ENCODE results near the gene THRB. TPM values are rescaled to one million over a fixed set of nuclear protein-coding genes. Genes with fewer than 3 reads are reported as not detected.

The THRB gene
- total RNA-seq, 1 experiment from 2014 or later = 5.8 TPM

DNA sequence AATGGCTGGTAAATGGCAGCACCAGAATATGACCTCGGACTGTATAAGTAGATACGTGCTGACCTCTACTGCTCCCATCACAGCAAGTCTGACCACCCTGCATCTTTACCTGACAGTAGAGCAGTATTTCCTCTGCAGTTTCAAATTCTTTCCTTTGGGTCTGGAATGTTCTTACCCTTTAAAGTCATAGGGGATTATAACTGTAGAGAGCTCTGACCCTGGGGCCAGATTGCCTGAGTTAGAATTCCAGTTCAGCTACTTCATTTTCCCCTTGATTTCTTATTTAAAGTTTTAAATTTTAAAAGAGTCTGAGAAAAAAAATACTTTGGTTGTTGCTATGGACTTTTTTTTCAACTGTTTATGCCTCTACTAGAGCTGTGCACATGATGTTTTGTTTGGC is 311.9 kb downstream of the THRB start:
- no peak for TF ChIP-seq ELF4 (CRISPR knock-in tag; IDR thresholded peaks at IDR 0.05; ENCODE audit: low read depth)
- H3K4me1 Mint-ChIP-seq = peaks cover 2% of the 10 kb centered on the region; the same call in 1 of the 2 replicates
- CTCF ChIA-PET = interaction anchor here (1.5 kb wide), 1 partner anchor 15 kb away, joined by 4 read pairs; no protein-coding TSS in a partner anchor
- no peaks in the 10 kb centered on the region for H3K9me3 Mint-ChIP-seq
- POLR2A ChIA-PET = no interaction called here
- ATAC-seq = no peak
- DNase-seq (ENCODE audit: low spot score) = no peak
- no peaks in the 10 kb centered on the region for H3K36me3 Mint-ChIP-seq
- H3K27ac Mint-ChIP-seq = no peak overlapping the region
- no peak overlapping the region for H3K4me3 Mint-ChIP-seq
- peaks cover 2% of the 10 kb centered on the region; the same call in 1 of the 2 replicates for H3K27me3 Mint-ChIP-seq (ENCODE audit: low read depth)

DNA sequence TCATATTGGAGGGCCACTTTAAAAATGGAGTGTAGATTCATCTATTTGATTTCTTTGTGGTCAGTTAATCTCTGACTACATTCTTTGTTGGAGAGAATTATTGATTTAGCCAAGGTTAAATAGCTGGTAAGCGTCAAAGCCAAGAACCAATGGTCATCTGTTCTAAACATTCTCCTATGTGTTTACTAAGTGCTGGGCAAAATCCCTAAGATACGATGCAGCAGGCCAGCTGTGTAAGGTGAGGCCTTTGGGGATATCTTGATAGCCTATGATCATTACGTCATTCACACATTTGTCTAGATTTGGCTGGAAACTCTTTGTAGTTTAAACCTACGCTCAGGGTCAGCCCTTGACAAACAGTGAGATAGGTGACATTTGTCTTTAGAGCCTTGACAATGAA is 313.4 kb downstream of the THRB start:
- ChIA-PET POLR2A (no interaction called here), CTCF (no interaction called here)
- DNase-seq (ENCODE audit: low spot score) = no peak
- no peak for ATAC-seq
- no peaks in the 10 kb centered on the region for H3K36me3 Mint-ChIP-seq
- H3K4me3 Mint-ChIP-seq = no peak overlapping the region
- no peaks in the 10 kb centered on the region for H3K9me3 Mint-ChIP-seq
- TF ChIP-seq, protein P1, sequence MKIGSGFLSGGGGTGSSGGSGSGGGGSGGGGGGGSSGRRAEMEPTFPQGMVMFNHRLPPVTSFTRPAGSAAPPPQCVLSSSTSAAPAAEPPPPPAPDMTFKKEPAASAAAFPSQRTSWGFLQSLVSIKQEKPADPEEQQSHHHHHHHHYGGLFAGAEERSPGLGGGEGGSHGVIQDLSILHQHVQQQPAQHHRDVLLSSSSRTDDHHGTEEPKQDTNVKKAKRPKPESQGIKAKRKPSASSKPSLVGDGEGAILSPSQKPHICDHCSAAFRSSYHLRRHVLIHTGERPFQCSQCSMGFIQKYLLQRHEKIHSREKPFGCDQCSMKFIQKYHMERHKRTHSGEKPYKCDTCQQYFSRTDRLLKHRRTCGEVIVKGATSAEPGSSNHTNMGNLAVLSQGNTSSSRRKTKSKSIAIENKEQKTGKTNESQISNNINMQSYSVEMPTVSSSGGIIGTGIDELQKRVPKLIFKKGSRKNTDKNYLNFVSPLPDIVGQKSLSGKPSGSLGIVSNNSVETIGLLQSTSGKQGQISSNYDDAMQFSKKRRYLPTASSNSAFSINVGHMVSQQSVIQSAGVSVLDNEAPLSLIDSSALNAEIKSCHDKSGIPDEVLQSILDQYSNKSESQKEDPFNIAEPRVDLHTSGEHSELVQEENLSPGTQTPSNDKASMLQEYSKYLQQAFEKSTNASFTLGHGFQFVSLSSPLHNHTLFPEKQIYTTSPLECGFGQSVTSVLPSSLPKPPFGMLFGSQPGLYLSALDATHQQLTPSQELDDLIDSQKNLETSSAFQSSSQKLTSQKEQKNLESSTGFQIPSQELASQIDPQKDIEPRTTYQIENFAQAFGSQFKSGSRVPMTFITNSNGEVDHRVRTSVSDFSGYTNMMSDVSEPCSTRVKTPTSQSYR (CRISPR knock-in tag; IDR thresholded peaks at IDR 0.05) = no peak
- TF ChIP-seq ZNF396 (CRISPR knock-in tag; IDR thresholded peaks at IDR 0.05; ENCODE audit: borderline replicate concordance) (no peak), PRRX2 (CRISPR knock-in tag; IDR thresholded peaks at IDR 0.05) (no peak), KAT7 (CRISPR knock-in tag; IDR thresholded peaks at IDR 0.05; ENCODE audit: borderline replicate concordance) (no peak), SOX15 (CRISPR knock-in tag; IDR thresholded peaks at IDR 0.05) (no peak), TP53 (CRISPR knock-in tag; IDR thresholded peaks at IDR 0.05) (no peak), JAZF1 (CRISPR knock-in tag; IDR thresholded peaks at IDR 0.05) (no peak), ZNF138 (CRISPR knock-in tag; conservative IDR thresholded peaks at IDR 0.05) (no peak), NR2C2 (CRISPR knock-in tag; IDR thresholded peaks at IDR 0.05) (no peak), ZNF263 (CRISPR knock-in tag; IDR thresholded peaks at IDR 0.05; ENCODE audit: low read depth) (no peak)
- TF ChIP-seq, protein P2, sequence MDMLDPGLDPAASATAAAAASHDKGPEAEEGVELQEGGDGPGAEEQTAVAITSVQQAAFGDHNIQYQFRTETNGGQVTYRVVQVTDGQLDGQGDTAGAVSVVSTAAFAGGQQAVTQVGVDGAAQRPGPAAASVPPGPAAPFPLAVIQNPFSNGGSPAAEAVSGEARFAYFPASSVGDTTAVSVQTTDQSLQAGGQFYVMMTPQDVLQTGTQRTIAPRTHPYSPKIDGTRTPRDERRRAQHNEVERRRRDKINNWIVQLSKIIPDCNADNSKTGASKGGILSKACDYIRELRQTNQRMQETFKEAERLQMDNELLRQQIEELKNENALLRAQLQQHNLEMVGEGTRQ (CRISPR knock-in tag; IDR thresholded peaks at IDR 0.05) = no peak
- TF ChIP-seq, protein P3, sequence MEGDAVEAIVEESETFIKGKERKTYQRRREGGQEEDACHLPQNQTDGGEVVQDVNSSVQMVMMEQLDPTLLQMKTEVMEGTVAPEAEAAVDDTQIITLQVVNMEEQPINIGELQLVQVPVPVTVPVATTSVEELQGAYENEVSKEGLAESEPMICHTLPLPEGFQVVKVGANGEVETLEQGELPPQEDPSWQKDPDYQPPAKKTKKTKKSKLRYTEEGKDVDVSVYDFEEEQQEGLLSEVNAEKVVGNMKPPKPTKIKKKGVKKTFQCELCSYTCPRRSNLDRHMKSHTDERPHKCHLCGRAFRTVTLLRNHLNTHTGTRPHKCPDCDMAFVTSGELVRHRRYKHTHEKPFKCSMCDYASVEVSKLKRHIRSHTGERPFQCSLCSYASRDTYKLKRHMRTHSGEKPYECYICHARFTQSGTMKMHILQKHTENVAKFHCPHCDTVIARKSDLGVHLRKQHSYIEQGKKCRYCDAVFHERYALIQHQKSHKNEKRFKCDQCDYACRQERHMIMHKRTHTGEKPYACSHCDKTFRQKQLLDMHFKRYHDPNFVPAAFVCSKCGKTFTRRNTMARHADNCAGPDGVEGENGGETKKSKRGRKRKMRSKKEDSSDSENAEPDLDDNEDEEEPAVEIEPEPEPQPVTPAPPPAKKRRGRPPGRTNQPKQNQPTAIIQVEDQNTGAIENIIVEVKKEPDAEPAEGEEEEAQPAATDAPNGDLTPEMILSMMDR (IDR thresholded peaks at IDR 0.05) = no peak
- TF ChIP-seq, protein P4, sequence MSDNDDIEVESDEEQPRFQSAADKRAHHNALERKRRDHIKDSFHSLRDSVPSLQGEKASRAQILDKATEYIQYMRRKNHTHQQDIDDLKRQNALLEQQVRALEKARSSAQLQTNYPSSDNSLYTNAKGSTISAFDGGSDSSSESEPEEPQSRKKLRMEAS (CRISPR knock-in tag; IDR thresholded peaks at IDR 0.05) = no peak
- TF ChIP-seq, protein P5, sequence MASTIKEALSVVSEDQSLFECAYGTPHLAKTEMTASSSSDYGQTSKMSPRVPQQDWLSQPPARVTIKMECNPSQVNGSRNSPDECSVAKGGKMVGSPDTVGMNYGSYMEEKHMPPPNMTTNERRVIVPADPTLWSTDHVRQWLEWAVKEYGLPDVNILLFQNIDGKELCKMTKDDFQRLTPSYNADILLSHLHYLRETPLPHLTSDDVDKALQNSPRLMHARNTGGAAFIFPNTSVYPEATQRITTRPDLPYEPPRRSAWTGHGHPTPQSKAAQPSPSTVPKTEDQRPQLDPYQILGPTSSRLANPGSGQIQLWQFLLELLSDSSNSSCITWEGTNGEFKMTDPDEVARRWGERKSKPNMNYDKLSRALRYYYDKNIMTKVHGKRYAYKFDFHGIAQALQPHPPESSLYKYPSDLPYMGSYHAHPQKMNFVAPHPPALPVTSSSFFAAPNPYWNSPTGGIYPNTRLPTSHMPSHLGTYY (CRISPR knock-in tag; IDR thresholded peaks at IDR 0.05) = no peak
- TF ChIP-seq, protein P6, sequence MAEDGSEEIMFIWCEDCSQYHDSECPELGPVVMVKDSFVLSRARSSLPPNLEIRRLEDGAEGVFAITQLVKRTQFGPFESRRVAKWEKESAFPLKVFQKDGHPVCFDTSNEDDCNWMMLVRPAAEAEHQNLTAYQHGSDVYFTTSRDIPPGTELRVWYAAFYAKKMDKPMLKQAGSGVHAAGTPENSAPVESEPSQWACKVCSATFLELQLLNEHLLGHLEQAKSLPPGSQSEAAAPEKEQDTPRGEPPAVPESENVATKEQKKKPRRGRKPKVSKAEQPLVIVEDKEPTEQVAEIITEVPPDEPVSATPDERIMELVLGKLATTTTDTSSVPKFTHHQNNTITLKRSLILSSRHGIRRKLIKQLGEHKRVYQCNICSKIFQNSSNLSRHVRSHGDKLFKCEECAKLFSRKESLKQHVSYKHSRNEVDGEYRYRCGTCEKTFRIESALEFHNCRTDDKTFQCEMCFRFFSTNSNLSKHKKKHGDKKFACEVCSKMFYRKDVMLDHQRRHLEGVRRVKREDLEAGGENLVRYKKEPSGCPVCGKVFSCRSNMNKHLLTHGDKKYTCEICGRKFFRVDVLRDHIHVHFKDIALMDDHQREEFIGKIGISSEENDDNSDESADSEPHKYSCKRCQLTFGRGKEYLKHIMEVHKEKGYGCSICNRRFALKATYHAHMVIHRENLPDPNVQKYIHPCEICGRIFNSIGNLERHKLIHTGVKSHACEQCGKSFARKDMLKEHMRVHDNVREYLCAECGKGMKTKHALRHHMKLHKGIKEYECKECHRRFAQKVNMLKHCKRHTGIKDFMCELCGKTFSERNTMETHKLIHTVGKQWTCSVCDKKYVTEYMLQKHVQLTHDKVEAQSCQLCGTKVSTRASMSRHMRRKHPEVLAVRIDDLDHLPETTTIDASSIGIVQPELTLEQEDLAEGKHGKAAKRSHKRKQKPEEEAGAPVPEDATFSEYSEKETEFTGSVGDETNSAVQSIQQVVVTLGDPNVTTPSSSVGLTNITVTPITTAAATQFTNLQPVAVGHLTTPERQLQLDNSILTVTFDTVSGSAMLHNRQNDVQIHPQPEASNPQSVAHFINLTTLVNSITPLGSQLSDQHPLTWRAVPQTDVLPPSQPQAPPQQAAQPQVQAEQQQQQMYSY (CRISPR knock-in tag; IDR thresholded peaks at IDR 0.05) = no peak
- H3K27ac Mint-ChIP-seq = no peak overlapping the region
- peaks cover 2% of the 10 kb centered on the region; the same call in 1 of the 2 replicates for H3K27me3 Mint-ChIP-seq (ENCODE audit: low read depth)
- peaks cover 2% of the 10 kb centered on the region; the same call in 1 of the 2 replicates for H3K4me1 Mint-ChIP-seq
